Endothelial cell of umbilical vein (primary cell): ENCODE data around the gene GKN2. TPM values are rescaled to one million over a fixed set of nuclear protein-coding genes. Genes with fewer than 3 reads are reported as not detected.

Experiments used
- BruUV-seq: library from RNA; stranded (reverse); fragments of 400-500 nt; replicated peaks from 2 replicates; lab custom pipeline; 2021; lab: Mats Ljungman, UMichigan
- CTCF ChIA-PET: fragments of 300-600, 350-600 bp; sonication (Branson Sonifier 250); formaldehyde crosslinking; loops from one replicate; lab custom pipeline; 2021; ENCODE audit warnings: antibody characterized with exemption, inconsistent platforms; lab: Charles Lee
- POLR2A ChIA-PET: fragments of 300-600, 350-600 bp; sonication (Branson Sonifier 250); formaldehyde crosslinking; loops from one replicate; lab custom pipeline; 2021; ENCODE audit warnings: antibody characterized with exemption, inconsistent platforms; lab: Charles Lee
- DNase-seq: peaks from one replicate; pipeline ENCODE4 v3.0.0-alpha.2; 2011; ENCODE audit warnings: low read depth, low spot score
- FAIRE-seq: peaks from 2 replicates; lab custom pipeline; 2011; peaks lifted over from hg19 to GRCh38; lab: Jason Lieb, UNC
- H2AFZ ChIP-seq: 2 replicates; pipeline ENCODE4 v1.6.0; 2012; ENCODE audit warnings: low read depth, low read length, control low read depth, inconsistent platforms
- H3K27ac ChIP-seq: 2 replicates; pipeline ENCODE4 v1.5.1; 2011; ENCODE audit warnings: low read depth, mild to moderate bottlenecking, control low read depth, low read length, moderate library complexity; ENCODE audit not compliant: insufficient read depth
- H3K27me3 ChIP-seq, 2 experiments: 2 replicates each; pipeline versions ENCODE4 v1.6.0 to v1.6.1; 2011; ENCODE audit warnings: low read length in 2 of 2, mixed read lengths in 1 of 2; ENCODE audit not compliant: control insufficient read depth in 2 of 2, insufficient read depth in 2 of 2
- H3K36me3 ChIP-seq, 2 experiments: 2 replicates in 1 of 2; 3 replicates in 1 of 2; pipeline ENCODE4 v1.5.1; 2011; ENCODE audit warnings: low read length in 2 of 2, mild to moderate bottlenecking in 1 of 2, moderate library complexity in 1 of 2; ENCODE audit not compliant: control insufficient read depth in 2 of 2, insufficient read depth in 2 of 2; ENCODE audit errors: extremely low read depth in 1 of 2
- H3K4me1 ChIP-seq: 3 replicates; pipeline ENCODE4 v1.5.1; 2011; ENCODE audit warnings: mild to moderate bottlenecking, low read length; ENCODE audit not compliant: control insufficient read depth, insufficient read depth; ENCODE audit errors: extremely low read depth
- H3K4me2 ChIP-seq: 2 replicates; pipeline ENCODE4 v1.6.1; 2011; ENCODE audit warnings: low read length, control low read depth, mixed read lengths; ENCODE audit not compliant: insufficient read depth
- H3K4me3 ChIP-seq, 3 experiments: fragments of 200-600 bp in 1 of 3; sonication (generic), shearing (Covaris generic) in 1 of 3; replicated peaks in 1 of 3; 2 replicates each; pipeline ENCODE4 v1.5.1; 2011 to 2016; ENCODE audit warnings: control low read depth in 3 of 3, low read length in 3 of 3, mild to moderate bottlenecking in 2 of 3, inconsistent platforms in 1 of 3, low read depth in 1 of 3, moderate library complexity in 1 of 3; ENCODE audit not compliant: insufficient read depth in 1 of 3
- H3K79me2 ChIP-seq: 2 replicates; pipeline ENCODE4 v1.6.0; 2012; ENCODE audit warnings: low read length, inconsistent platforms; ENCODE audit not compliant: control insufficient read depth, insufficient read depth
- H3K9ac ChIP-seq: replicated peaks from 2 replicates; pipeline ENCODE3; 2011; ENCODE audit warnings: low read length, control low read depth; ENCODE audit not compliant: insufficient read depth; ENCODE audit errors: extremely low read depth
- H3K9me1 ChIP-seq: replicated peaks from 3 replicates; pipeline ENCODE4 v1.6.0; 2011; ENCODE audit warnings: mild to moderate bottlenecking, low read length; ENCODE audit not compliant: control insufficient read depth, insufficient read depth; ENCODE audit errors: extremely low read depth
- H3K9me3 ChIP-seq: replicated peaks from 2 replicates; pipeline ENCODE4 v1.5.1; 2012; ENCODE audit warnings: low read length, inconsistent platforms; ENCODE audit not compliant: control insufficient read depth, insufficient read depth
- H4K20me1 ChIP-seq: replicated peaks from 2 replicates; pipeline ENCODE3; 2011; ENCODE audit warnings: mild to moderate bottlenecking, low read length; ENCODE audit not compliant: control insufficient read depth, insufficient read depth; ENCODE audit errors: extremely low read depth
- CTCF ChIP-seq, 2 donors: IDR thresholded peaks; 1 replicate in 1 of 2; 2 replicates in 1 of 2; pipeline ENCODE4 v1.5.1; 2011; ENCODE audit warnings: low read length in 2 of 2, mild to moderate bottlenecking in 2 of 2, moderate library complexity in 2 of 2, control low read depth in 1 of 2, inconsistent platforms in 1 of 2, low read depth in 1 of 2; ENCODE audit not compliant: insufficient read depth in 1 of 2; ENCODE audit errors: extremely low read depth in 1 of 2
- EZH2 ChIP-seq: IDR thresholded peaks from 2 replicates; pipeline ENCODE4 v1.6.1; 2012; ENCODE audit warnings: borderline replicate concordance, low read depth, mild to moderate bottlenecking, moderate library complexity, low read length, inconsistent platforms; ENCODE audit not compliant: severe bottlenecking
- FOS ChIP-seq: IDR thresholded peaks from 2 replicates; pipeline ENCODE4 v1.6.1; 2011; ENCODE audit warnings: mild to moderate bottlenecking, low read length, moderate library complexity, borderline replicate concordance; ENCODE audit not compliant: insufficient read depth
- GATA2 ChIP-seq: IDR thresholded peaks from 2 replicates; pipeline ENCODE4 v1.7.0; 2011; ENCODE audit warnings: low read depth, mild to moderate bottlenecking, moderate library complexity, mixed read lengths, low read length; ENCODE audit not compliant: insufficient read length, insufficient read depth
- JUN ChIP-seq: IDR thresholded peaks from 2 replicates; pipeline ENCODE4 v1.6.1; 2011; ENCODE audit warnings: borderline replicate concordance, low read depth; ENCODE audit not compliant: insufficient read length, insufficient read depth
- MYC ChIP-seq: IDR thresholded peaks from one replicate; pipeline ENCODE4 v1.6.1; 2011; ENCODE audit warnings: mild to moderate bottlenecking, low read depth, low read length
- POLR2A ChIP-seq: IDR thresholded peaks from 2 replicates; pipeline ENCODE4 v1.6.1; 2012; ENCODE audit warnings: low read depth, mild to moderate bottlenecking, control low read depth, low read length
- POLR2AphosphoS5 ChIP-seq: IDR thresholded peaks from 2 replicates; pipeline ENCODE4 v1.6.1; 2012; ENCODE audit warnings: low read depth, mild to moderate bottlenecking, control low read depth, low read length, moderate library complexity; ENCODE audit not compliant: insufficient read depth
- dilution Hi-C: fragments of 300-500 bp; cut with MboI; formaldehyde crosslinking; loops from one replicate; pipeline ENCODE4 v1.15.0; 2019; ENCODE audit warnings: low sequenced_read_pairs; ENCODE audit not compliant: extremely low pct_ligation_motif_present
- intact Hi-C: fragments of 100-400 bp; cut with micrococcal nuclease; formaldehyde crosslinking; loops from one replicate; pipeline ENCODE4 v1.10.0; 2022
- polyA plus RNA-seq, 4 experiments: library from polyadenylated mRNA; depleted of rRNA in 3 of 4; stranded (reverse) in 3 of 4; unstranded in 1 of 4; fragments of >200 nt; gene quantifications; 2 replicates each; pipeline versions ENCODE4 v1.2.1 to v1.2.3, GENCODE V29; 2011 to 2012; ENCODE audit warnings: missing spikeins in 1 of 4
- total RNA-seq: library from RNA; stranded (reverse); gene quantifications from 2 replicates; pipeline ENCODE4 v1.2.3, GENCODE V29; 2021
- TF ChIP-seq, protein P1 (sequence below): IDR thresholded peaks from 2 replicates; pipeline ENCODE4 v1.6.1; 2011; ENCODE audit not compliant: insufficient read depth, insufficient read length

The GKN2 gene
- total and polyA plus RNA-seq, 2 donors (not counting 3 experiments of a cell fraction or from before 2014, with no cell fraction given), result not detected

- ChIA-PET POLR2A (no interaction called here), CTCF (interaction anchor here (0.7 to 3.6 kb wide), 5 partner anchors 10 to 413 kb away, joined by 3 to 28 read pairs (median 13); no protein-coding TSS in a partner anchor)
- BruUV-seq, result no TSS peak
- Histone ChIP-seq H3K36me3 (no peaks in the 10 kb centered on the region), H3K27me3 (peaks cover 4 to 12% of the 10 kb centered on the region in 2 experiments), H3K79me2 (no peaks in the 10 kb centered on the region), H3K9ac (no peak overlapping the region), H3K4me2 (no peak overlapping the region), H3K4me3 (no peak overlapping the region), H3K4me1 (peaks cover 5% of the 10 kb centered on the region), H3K9me3 (no peaks in the 10 kb centered on the region), H4K20me1 (no peaks in the 10 kb centered on the region), H2AFZ (no peak overlapping the region), H3K9me1 (no peaks in the 10 kb centered on the region), H3K27ac (no peak overlapping the region)
- DNase-seq (no peak), FAIRE-seq (no peak)
- dilution Hi-C loops (no loop called here), intact Hi-C loops (no loop called here)
- TF ChIP-seq FOS (no peak), MYC (no peak), POLR2AphosphoS5 (no peak), EZH2 (no peak), CTCF (IDR thresholded peaks at IDR 0.05; ENCODE audit: extremely low read depth in 1 of 2, insufficient read depth in 1 of 2, low read depth in 1 of 2, low read length in 2 of 2) (no peak), POLR2A (no peak), JUN (no peak), GATA2 (no peak)
- TF ChIP-seq, protein P1, sequence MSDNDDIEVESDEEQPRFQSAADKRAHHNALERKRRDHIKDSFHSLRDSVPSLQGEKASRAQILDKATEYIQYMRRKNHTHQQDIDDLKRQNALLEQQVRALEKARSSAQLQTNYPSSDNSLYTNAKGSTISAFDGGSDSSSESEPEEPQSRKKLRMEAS, result no peak
Observed at GRCh38 chr2:68915393-68915792, 37.3 kb downstream of the GKN2 start.
